Hematopoietic multipotent progenitor cell treated with erythropoietin and hydrocortisone succinate and interleukin-3 and kit ligand, for 6 days (in vitro differentiated cells): ENCODE data around the gene SPR.

ENCODE experiments used
- DNase-seq: peaks from one replicate; pipeline ENCODE4 v3.0.0-alpha.2; 2015

SPR gene

DNA sequence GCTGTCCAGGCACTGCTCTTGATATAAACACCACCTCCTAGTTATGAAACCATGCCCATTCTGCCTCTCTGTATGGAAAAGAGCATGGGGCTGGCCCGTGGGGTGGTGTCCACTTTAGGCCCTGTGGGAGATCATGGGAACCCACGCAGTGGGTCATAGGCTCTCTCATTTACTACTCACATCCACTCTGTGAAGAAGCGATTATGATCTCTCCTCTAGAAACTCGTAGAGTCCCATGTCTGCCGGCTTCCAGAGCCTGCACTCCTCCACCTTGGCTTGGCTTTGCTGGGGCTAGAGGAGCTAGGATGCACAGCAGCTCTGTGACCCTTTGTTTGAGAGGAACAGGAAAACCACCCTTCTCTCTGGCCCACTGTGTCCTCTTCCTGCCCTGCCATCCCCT, 46.0 kb downstream of the SPR start:
- DNase-seq = no peak

DNA sequence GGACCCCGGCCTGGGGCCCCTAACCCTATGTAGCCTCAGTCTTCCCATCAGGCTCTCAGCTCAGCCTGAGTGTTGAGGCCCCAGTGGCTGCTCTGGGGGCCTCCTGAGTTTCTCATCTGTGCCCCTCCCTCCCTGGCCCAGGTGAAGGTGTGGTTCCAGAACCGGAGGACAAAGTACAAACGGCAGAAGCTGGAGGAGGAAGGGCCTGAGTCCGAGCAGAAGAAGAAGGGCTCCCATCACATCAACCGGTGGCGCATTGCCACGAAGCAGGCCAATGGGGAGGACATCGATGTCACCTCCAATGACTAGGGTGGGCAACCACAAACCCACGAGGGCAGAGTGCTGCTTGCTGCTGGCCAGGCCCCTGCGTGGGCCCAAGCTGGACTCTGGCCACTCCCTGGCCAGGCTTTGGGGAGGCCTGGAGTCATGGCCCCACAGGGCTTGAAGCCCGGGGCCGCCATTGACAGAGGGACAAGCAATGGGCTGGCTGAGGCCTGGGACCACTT, 46.5 kb downstream of the SPR start:
- DNase-seq = no peak

GRCh38 chr2:72934683-72935610, 47.7 kb downstream of the SPR start:
- DNase-seq = peak; percentile 70

DNA sequence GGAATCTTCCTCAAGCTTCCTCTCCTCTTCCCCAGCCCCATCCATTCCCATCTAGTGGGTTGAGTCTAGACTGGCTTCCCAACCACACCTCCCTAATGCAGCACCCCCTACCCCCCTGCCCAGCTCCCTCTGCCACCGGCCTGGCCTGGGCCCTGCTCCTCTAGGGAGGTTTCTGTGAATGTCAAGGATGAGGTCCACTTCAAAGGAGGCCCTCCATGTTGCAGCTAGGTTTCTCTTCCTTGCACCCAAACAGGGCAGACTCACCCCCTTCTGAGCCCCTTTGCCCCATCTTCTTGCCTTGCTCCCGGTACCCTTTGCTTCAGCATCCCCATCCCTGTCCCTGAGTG, 48.4 kb downstream of the SPR start:
- no peak for DNase-seq

DNA sequence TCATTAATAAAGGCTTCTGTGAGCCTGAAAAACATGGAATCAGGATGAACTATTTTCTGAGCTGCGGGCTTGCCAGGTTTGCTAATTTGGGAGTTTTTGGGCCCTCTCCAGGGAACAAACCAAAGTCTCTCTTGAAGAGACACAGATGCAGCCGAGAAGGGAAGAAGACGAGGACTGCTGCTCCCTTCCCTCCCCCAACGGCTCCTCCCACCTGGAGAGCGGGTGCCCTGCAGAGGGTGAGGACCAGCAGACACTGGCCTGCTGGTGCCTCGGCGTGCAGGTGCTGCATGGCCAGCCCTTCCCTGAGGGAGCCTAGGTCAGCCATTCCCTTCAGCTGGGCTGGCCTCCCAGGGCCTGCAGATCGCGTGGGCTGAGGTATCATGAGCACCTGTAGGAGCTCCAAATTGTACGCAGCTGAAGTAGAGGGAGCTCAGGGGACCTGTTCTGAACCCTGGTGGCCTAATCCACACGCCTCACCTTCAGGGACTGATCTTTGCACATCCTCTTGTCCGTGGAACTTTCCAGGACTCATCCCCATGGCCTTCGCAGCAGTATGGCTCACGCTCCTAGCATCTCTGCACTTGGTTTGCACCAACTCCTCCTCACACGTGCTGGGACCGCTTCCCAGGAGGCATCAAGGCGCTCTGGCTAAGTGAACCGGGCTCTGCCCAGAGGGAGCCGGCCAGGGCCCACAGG, 49.6 kb downstream of the SPR start:
- DNase-seq = no peak

- no peak for DNase-seq
These were observed 50.1 kb downstream of the SPR start for GRCh38 chr2:72937356-72937669.

GRCh38 chr2:72938455-72938854, 51.2 kb downstream of the SPR start:
- no peak for DNase-seq

- DNase-seq = no peak
These were observed 53.2 kb downstream of the SPR start for GRCh38 chr2:72940361-72940760.

GRCh38 chr2:72940786-72941185, 53.6 kb downstream of the SPR start:
- no peak for DNase-seq
